ENCODE data around the gene PREX1. TPM values are rescaled to one million over a fixed set of nuclear protein-coding genes. Genes with fewer than 3 reads are reported as not detected.

The PREX1 gene
- total and polyA plus RNA-seq, 2 of the 4 experiments (the other 2 are of a cell fraction), result 0.67 to 0.72 TPM

DNA sequence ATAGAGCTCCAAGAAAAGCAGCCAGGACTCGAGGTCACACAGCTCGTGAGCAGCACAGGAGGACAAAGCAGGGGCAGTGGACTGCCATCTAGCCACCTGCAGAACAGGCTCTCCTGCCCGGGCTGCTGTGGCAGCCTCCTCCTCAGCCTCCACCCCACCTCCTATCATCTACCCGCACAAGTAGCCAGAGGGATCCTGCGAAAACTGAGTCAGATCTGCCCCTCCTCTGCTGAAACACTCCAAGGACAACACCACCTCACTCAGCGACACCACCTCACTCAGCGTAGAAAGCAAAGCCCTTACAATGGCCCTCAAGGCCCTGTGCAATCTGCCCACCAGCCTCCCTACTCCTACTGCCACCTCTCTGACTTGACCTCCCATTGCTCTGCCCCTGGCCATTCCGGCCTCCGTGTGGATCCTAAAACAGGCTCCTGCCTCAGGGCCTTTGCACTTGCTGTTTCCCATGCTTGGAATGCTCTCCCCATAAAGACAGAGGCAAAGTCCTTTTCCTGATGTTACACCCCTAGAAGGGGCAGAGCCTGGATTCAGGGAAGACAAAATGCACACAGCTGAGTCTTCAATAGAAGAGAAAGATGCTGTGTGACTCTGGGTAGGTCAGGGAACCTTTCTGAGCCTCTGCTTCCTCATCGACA is 19.3 kb downstream of the PREX1 start:
- Histone ChIP-seq H3K4me1 (ENCODE audit: control insufficient read depth, insufficient read depth, low read length) (no peaks in the 10 kb centered on the region), H4K91ac (ENCODE audit: insufficient read depth, low read depth, low read length) (no peak overlapping the region), H2BK20ac (ENCODE audit: low read depth, low read length) (no peak overlapping the region), H4K20me1 (ENCODE audit: insufficient read depth, low read length) (no peaks in the 10 kb centered on the region), H3K27me3 (ENCODE audit: control insufficient read depth, insufficient read depth, low read length) (peaks cover 18% of the 10 kb centered on the region), H2BK15ac (ENCODE audit: low read depth, low read length) (no peak overlapping the region), H3K9ac (ENCODE audit: low read depth, low read length) (no peak overlapping the region), H4K8ac (ENCODE audit: low read depth in 2 of 2, low read length in 2 of 2) (no peak overlapping the region), H3K4me3 (ENCODE audit: insufficient read depth, low read depth, low read length) (no peak overlapping the region), H3K23ac (ENCODE audit: low read depth, low read length) (no peak overlapping the region), H3K56ac (ENCODE audit: extremely low read depth, insufficient read depth, low read length) (no peak overlapping the region), H4K5ac (ENCODE audit: low read depth, low read length) (no peak overlapping the region), H3K9me3 (ENCODE audit: control insufficient read depth, insufficient read depth, low read length) (peaks cover 6% of the 10 kb centered on the region; the same call in 1 of the 2 replicates), H3K36me3 (ENCODE audit: control insufficient read depth, insufficient read depth, low read length) (no peaks in the 10 kb centered on the region), H3K79me1 (ENCODE audit: low read depth in 1 of 2, low read length in 2 of 2) (no peaks in the 10 kb centered on the region), H2BK5ac (ENCODE audit: low read depth, low read length, poor library complexity, severe bottlenecking) (no peak overlapping the region), H2AFZ (replicated peaks; ENCODE audit: low read length, poor library complexity) (no peak overlapping the region), H2AK5ac (ENCODE audit: low read depth, low read length) (no peak overlapping the region), H3K4ac (ENCODE audit: low read depth, low read length) (no peak overlapping the region), H3K9me1 (ENCODE audit: insufficient read depth, low read length) (no peaks in the 10 kb centered on the region; the same call in 1 of the 2 replicates), H3K18ac (ENCODE audit: low read depth, low read length) (no peak overlapping the region), H2AK9ac (replicated peaks; ENCODE audit: low read depth, low read length, poor library complexity) (peak overlapping the region; percentile 24), H3K14ac (replicated peaks; ENCODE audit: low read depth, low read length) (no peak overlapping the region), H2BK120ac (ENCODE audit: low read depth, low read length) (no peak overlapping the region), H3K27ac (ENCODE audit: insufficient read depth, low read length) (no peak overlapping the region), H3K4me2 (ENCODE audit: low read depth, low read length) (no peak overlapping the region)
- intact Hi-C loops (cut with micrococcal nuclease) (no loop called here), dilution Hi-C loops (cut with HindIII; ENCODE audit: low sequenced_read_pairs, unreplicated experiment) (no loop called here), in situ Hi-C loops (cut with MboI; ENCODE audit: low sequenced_read_pairs) (no loop called here)
- ChIA-PET CTCF (no interaction called here), POLR2A (ENCODE audit: unreplicated experiment) (no interaction called here)
- DNase-seq, result no peak
- no peak for ATAC-seq (ENCODE audit: low read depth)
- WGBS, 2 experiments (ENCODE audit: extremely low coverage in 2 of 2, insufficient read length in 1 of 2), result 65% methylated on average over 7 of the region's 10 CpGs; no CpG with 5 or more reads in 1 of the 2 experiments
- BruUV-seq (replicated peaks), result no TSS peak
- TF ChIP-seq RCOR1 (IDR thresholded peaks at IDR 0.05; ENCODE audit: insufficient replicate concordance, low read length), result no peak
- no peak for TF ChIP-seq BHLHE40 (IDR thresholded peaks at IDR 0.05; ENCODE audit: low read depth, low read length)
